Stimulated activated naive CD8-positive, alpha-beta T cell treated with anti-CD3 and anti-CD28 coated beads, Interleukin-15, Interleukin-2, amounts not matched to agents 100 U/mL and 50 U/mL, for 24 hours (primary cell): ENCODE results near the gene COL9A3.
"Not testable (repeated sequence)": the region's sequence is repeated elsewhere in the genome, so short reads cannot be mapped to it uniquely, and the experiment has no call there.

Source experiments
- ATAC-seq: fragments of 150-1000 bp; cut with Tn5 transposase; one replicate; pipeline ENCODE4 v1.10.0; 2021
- DNase-seq: peaks from one replicate; pipeline ENCODE4 v3.0.0; 2021

COL9A3 gene

DNA sequence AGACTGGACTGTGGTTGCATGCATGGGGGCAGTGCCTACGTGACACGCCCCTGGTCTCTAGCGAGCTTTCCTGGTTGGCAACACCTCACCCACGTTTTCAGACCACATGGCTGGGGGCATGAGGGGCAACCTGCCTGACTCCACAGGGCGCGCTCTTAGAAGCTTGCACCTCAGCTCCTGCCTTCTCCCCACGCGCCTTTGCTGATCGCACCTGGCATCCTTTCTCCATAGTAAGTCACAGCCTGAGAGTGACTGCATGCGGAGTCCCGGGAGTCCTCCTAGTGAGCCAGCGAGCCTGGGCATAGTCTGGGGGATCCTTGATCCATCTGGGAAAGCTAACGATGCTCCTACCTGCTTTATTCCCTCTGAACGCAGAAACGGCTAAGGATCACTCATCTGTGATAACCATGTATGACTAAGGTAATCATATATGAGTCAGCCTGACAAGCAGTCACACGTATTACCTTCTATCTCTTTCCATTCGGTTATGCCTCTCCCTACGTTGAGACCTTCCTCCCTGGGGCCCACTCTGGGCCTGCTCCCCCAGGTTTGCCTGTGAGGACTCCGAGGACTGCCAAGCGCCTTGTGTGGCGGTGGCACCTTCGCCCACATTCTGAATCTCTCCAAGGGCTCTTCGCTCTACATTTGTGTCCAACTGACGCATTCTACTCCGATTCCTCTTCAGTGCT is 40.2 kb downstream of the COL9A3 start:
- no peak for DNase-seq
- ATAC-seq, result no peak

DNA sequence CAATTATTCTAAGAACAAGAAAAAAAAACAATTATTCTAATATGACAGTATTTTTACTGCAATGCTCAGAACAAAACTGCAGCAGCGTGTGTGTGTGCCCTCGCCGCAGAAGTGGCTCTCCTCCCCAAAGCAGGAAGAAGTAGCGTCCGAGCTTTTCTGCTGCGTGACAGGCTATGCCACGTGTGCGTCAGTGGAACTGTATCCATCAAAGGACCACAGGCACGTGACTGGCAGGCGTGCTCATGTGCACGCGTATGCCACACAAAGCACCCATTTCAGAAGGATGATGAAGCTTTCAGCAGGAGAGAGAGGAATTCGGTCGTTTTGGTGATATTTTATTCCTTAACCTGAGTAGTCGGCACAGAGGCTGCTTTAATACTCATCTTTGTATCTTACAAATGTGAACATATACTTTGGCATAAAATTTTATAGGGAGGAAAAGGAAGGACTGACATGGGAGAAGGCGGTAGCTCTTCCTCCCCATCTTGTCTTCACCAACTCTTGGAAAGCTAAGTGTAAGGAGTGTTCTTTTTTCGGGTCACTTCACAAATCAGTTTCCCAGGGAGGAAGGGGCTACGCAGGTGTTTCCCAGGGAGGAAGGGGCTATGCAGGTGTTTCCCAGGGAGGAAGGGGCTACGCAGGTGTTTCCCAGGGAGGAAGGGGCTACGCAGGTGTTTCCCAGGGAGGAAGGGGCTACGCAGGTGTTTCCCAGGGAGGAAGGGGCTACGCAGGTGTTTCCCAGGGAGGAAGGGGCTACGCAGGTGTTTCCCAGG is 41.4 kb downstream of the COL9A3 start:
- DNase-seq (no peak), ATAC-seq (no peak)

GRCh38 chr20:62859721-62860120 is 42.9 kb downstream of the COL9A3 start:
- ATAC-seq (no peak), DNase-seq (no peak)

DNA sequence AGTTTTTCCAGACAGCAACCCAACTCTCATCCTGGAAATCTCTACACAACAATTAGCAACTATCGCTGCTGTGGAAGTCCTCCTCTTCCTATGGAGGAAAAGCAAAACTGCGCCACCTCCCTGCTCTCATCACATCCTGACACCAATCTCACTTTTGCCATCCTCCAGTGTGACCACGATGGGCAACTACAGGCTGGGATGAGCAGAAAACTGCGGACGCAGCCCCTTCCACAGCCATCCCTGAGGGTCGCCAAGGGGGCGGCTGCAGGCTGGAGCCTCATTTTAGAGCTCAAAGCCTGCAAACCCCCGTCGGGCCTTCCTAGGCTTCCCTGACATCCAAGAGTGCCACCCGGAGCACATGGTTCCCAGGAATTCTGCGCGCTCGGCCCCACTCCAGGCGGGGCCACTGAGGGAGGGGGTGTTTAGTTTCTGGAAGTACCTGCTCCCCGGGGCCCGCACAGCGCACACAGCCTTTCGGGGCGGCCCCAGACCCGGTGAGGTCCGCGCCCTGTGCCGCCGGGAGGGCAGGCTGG is 43.6 kb downstream of the COL9A3 start:
- no peak for ATAC-seq
- no peak for DNase-seq

DNA sequence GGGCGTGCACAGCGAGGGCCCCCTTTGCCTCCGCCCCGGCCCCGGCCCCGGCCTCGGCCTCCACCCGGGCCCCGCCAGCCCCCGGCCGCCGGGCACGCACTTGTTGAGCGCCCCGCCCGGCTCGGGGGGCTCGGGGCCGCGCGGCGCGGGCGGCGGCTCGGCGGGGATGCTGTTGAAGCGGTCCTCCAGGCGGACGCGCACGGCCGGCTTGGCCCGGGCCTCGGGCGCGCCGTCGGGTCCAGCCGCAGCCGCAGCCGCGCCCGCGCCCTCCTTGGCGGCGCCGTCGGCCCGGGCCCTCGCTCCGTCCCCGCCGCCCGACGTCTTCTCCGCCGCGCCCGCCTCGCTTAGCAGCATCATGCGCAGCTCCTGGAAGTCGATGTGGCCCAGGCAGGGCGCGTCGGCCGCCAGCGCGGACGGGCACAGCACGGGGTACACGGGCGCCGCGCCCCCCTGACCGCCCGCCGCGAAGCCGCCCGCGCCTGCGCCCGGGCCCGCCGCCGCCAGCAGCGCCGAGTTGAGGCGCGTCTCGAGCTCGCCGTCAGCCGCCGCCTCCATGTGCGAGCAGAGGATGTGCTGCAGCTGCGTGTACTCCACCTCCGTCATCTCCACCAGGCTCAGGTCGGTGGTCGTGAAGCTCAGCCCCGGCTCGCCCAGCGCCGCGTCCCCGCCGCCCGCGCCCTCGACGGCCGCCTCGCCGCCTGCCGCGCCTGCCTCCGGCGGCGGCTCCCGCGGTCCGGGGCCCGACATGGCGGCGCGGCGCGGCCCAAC is 44.3 kb downstream of the COL9A3 start:
- DNase-seq (peak; percentile 45), ATAC-seq (peak; percentile 31)

- ATAC-seq, result peak; percentile 88
- DNase-seq, result peak; percentile 95
Observed at GRCh38 chr20:62861726-62862336, 45.0 kb downstream of the COL9A3 start, which contains the start of gene TCFL5. Gene TCFL5, minus strand, starts transcription at chr20:62861822. Its CDS starts 152 bp downstream, at chr20:62861670.

DNA sequence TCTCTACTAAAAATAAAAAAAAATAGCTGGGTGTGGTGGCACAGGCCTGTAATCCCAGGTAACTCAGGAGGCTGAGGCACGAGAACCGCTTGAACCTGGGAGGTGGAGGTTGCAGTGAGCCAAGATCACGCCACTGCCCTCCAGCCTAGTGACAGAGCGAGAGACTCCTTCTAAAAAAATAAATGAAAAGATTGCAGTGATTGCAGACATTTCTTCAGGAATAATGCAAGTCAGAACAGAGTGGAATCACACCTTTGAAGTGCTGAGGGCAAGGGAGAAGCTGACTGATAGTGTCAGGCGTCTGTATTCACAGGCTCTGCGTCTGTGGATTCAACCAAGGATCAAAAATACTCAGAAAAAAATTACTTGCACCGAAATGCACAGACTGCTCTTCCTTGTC is 47.4 kb downstream of the COL9A3 start:
- ATAC-seq, result no peak

DNA sequence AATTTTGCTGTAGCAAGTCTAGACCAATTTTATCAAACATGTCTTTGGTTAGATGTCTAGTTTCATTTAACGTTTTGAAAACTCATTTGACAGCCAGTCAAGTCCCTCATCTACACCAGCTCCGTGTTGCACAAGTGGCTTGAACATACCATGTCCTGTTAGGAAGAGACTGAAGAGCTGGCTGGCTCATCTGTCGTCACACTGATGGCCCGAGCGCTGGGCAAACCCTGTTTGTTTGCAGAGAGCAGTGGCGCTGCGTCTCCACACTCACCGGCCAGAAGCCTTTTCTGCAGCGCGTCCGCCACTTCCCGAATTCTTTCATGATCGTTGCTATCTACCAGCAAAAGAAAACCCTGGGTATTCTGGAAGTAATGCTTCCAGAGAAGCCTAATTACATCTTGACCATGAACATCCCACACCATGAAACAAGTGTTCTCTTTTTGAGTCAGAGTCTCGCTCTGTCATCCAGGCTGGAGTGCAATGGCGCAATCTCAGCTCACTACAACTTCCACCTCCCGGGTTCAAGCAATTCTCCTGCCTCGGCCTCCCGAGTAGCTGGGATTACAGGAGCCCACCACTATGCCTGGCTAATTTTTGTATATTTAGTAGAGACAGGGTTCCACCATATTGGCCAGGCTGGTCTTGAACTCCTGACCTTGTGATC is 55.5 kb downstream of the COL9A3 start:
- no peak for ATAC-seq
- DNase-seq, result no peak

More for the DNA sequence above, 47.4 kb downstream of the COL9A3 start:
- no peak for DNase-seq

GRCh38 chr20:62872862-62873261 is 56.0 kb downstream of the COL9A3 start:
- ATAC-seq (no peak), DNase-seq (no peak)

DNA sequence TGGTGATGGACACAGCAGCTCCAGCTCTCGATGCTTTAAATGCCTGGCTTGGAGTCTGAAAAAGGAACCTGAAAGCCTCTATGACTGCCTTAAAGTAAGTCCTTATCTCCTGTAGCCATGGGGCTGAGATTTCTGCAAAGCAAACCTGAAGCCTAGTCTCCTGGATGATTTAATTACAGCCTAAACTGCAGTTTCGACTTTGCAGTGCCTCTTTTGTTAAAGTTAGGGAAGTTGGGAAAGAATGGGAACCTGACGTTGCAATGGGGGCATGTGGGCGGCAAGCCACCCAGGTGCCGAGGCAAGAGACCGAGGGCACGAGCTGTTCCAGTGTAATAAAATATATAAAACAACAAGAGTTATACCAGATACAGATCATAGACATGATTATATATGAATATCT is 56.4 kb downstream of the COL9A3 start:
- no peak for DNase-seq
- ATAC-seq, result no peak

DNA sequence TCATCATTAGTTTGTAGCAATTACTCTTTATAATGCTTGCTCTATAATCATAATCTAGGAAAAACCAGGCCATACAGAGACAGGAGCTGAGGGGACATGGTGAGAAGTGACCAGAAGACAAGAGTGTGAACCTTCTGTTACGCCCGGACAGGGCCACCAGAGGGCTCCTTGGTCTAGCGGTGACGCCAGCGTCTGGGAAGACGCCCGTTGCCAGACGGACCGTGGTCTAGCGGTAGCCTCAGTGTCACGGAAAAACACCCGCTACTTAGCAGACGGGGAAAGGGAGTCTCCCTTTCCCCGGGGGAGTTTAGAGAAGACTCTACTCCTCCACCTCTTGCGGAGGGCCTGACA is 56.8 kb downstream of the COL9A3 start:
- DNase-seq, result peak; percentile 56
- not testable (repeated sequence) for ATAC-seq

- ATAC-seq (no peak), DNase-seq (no peak)
Observed at GRCh38 chr20:62874964-62875344, 58.1 kb downstream of the COL9A3 start.

- DNase-seq, result no peak
- ATAC-seq, result peak; percentile 19
Observed at GRCh38 chr20:62875419-62876361, 58.8 kb downstream of the COL9A3 start.

- peak; percentile 49 for ATAC-seq
- no peak for DNase-seq
Observed at GRCh38 chr20:62876501-62876901, 59.7 kb downstream of the COL9A3 start.

- ATAC-seq, result no peak
- no peak for DNase-seq
Observed at GRCh38 chr20:62876902-62877816, 60.3 kb downstream of the COL9A3 start.

- ATAC-seq, result no peak
- no peak for DNase-seq
Observed at GRCh38 chr20:62878244-62879038, 61.6 kb downstream of the COL9A3 start.

- ATAC-seq (no peak), DNase-seq (no peak)
Observed at GRCh38 chr20:62879275-62880146, 62.7 kb downstream of the COL9A3 start.
